H1 (cell line): Measurements from ENCODE around the gene MYO5B. TPM values are rescaled to one million over a fixed set of nuclear protein-coding genes. Genes with fewer than 3 reads are reported as not detected.

Source experiments
- ATF3 ChIP-seq: IDR thresholded peaks from 2 replicates; pipeline ENCODE4 v1.6.1; 2011; ENCODE audit warnings: low read depth, mild to moderate bottlenecking, low read length; ENCODE audit not compliant: insufficient read depth
- polyA plus RNA-seq, 7 experiments: library from polyadenylated mRNA; depleted of rRNA in 3 of 7; stranded (reverse) in 5 of 7; unstranded in 2 of 7; fragments of >200 nt in 5 of 7; fragments of 200-250 nt in 2 of 7; gene quantifications; 1 replicate in 5 of 7; 2 replicates in 1 of 7; 4 replicates in 1 of 7; pipeline versions ENCODE4 v1.2.1 to v1.2.3, GENCODE V29; 2011 to 2013; ENCODE audit warnings: missing spikeins in 2 of 7, mixed read lengths in 2 of 7
- total RNA-seq: library from RNA; stranded (reverse); fragmentation: NEBNext Ultra II Directional; extraction: Animal tissue kit (Norgen Biotek cat#: 25700); gene quantifications from 2 replicates; pipeline ENCODE4 v1.2.1, GENCODE V29; 2021

MYO5B gene
- total and polyA plus RNA-seq, 2 of the 8 experiments (the other 6 are each of a cell fraction or from before 2014, with no cell fraction given), result 6.4 to 7.7 TPM

GRCh38 chr18:50138181-50139064, 56.5 kb downstream of the MYO5B start (continued):
- no peak for TF ChIP-seq ATF3
